C1 segment of cervical spinal cord (tissue), 14 donors: ENCODE results near the gene BMPR2.

Experiments used
- DNase-seq, 14 donors: peaks; one replicate each; lab custom pipeline; 2025; lab: John Stamatoyannopoulos, UW

Gene BMPR2

GRCh38 chr2:202589582-202589949 lies 213.4 kb downstream of the BMPR2 start:
- no peak for DNase-seq

GRCh38 chr2:202592566-202592965 lies 216.4 kb downstream of the BMPR2 start:
- no peak for DNase-seq

DNA sequence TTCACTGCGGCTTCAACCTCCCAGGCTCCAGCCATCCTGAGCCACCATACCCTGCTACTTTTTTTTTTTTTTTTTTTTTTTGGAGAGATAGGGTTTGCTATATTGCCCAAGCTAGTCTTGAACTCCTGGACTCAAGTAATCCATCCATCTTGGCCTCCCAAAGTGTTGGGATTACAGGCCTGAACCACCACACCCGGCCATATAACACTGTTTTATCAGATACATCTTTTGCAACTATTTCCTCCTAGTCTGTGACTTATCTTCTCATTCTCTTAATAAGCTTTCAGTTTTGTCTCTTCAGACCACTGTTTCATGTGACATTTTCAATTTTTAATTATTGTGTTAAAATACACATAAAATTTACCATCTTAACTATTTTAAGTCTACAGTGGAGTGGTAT lies 223.0 kb downstream of the BMPR2 start:
- DNase-seq = no peak

- DNase-seq = no peak
Observed at GRCh38 chr2:202599911-202600310, 223.8 kb downstream of the BMPR2 start.

- DNase-seq = no peak
Observed at GRCh38 chr2:202604699-202605098, 228.6 kb downstream of the BMPR2 start.

DNA sequence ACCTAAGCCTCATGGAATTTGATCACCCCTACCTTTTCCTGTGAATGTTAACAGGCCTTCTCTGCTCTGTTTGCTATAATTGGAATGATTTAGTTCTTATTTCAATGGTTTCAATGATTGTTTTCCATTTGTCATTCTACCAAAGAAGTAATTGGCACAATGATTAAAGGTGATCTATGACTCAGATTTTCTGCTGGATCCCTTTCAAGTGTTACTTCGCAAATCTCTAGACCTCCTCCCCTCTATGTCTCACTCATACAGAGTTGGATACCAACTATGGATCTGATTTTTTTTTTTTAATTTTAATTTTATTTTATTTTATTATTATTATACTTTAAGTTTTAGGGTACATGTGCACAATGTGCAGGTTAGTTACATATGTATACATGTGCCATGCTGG lies 229.0 kb downstream of the BMPR2 start:
- DNase-seq = no peak

DNA sequence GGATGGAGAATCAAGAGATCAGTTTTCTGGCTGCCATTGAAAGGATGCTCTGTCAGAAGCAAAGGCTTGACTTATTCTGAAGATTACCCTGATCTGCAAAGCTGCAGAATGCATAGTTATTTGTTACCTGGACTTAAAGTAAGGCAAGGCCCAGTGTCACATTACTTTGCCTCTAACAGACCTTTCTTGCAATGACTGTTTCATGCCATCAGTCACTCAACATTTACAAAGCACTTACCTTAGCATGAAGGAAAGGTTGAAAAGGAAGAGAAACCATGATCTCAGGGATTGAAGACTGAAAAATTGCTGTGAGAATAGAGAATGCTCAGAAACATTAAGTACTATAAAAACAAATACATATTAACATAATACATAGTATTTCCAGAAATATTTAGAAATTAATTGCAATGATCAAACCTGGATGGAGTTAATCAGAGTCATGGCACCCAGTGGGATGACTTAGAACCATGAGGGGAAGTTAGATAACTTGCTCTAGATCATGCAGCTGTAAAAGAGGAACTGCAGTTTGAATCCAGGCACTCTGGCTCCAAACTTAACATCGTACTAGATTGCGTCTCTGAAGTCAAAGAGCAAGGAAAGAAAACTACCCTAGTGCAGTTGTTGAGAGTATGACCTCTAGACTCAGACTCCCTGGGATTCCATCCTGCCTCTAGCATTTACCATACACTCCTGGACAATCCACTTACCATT lies 232.2 kb downstream of the BMPR2 start:
- no peak for DNase-seq

GRCh38 chr2:202609381-202610145 lies 233.4 kb downstream of the BMPR2 start:
- DNase-seq = no peak

- no peak for DNase-seq
Observed at GRCh38 chr2:202610380-202610779, 234.3 kb downstream of the BMPR2 start.

DNA sequence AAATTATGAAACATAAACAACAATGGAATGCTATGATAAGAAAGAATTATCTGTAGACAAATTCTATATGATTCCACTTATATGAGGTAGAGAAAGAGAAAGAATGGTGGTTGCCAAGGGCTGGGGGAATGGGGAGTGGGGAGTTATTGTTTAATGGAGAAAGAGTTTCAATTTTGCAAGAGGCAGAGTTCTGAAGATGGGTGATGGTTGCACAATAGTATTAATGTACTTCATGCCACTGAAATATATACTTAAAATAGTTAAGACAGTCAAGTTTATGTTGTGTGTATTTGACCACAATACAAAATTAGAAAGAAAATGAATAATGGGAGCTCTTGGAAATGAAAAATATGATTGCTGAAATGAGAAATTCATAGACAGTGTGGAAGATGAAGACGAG lies 236.0 kb downstream of the BMPR2 start:
- DNase-seq = no peak

GRCh38 chr2:202613479-202613878 lies 237.4 kb downstream of the BMPR2 start:
- no peak for DNase-seq
